ENCODE data around the gene AGBL4.

Gene AGBL4

GRCh38 chr1:48627486-48627885 is 1396.3 kb downstream of the AGBL4 start:
- peak; percentile 74 for DNase-seq

DNA sequence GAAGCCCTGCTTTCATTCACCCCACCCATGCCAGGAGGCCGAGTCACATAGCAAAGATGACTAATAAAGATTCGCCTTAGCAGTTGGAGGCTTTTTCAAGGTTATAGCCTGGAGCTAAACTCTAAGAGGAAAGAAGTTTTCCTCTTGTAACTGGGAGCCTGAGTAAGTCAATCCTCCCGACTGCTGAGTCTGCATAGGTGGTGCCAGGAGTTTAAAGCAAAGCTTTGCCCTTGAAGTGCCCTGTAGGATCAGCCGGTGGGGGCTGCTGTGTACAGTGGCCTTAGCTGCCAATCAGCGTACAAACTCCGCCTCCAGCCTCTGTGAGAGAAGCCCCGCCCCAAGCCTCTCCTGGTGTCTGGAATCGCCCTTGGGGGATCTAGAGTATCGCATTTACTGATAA is 1404.2 kb downstream of the AGBL4 start:
- no peak for DNase-seq

DNA sequence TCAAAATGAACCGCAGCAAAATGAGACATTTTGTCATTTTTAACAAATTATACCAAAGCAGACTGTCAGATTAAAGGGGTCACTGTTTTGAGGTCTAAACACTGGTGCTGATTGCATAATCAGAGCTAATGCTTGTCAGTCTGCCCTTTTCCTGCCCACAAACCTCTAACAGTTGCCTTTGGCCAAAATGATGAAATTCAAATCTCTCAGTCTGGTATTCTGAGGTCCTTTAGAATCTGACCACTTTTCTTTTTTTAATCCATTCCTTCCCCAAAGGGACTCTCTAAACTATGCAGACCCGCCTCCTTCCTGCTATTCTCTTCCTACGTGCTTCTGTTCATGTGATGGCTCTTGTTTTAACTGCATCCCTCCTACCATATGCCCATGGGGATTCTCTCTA is 1406.5 kb downstream of the AGBL4 start:
- no peak for DNase-seq

- DNase-seq = no peak
These were observed 1407.0 kb downstream of the AGBL4 start for GRCh38 chr1:48616710-48617109.

DNA sequence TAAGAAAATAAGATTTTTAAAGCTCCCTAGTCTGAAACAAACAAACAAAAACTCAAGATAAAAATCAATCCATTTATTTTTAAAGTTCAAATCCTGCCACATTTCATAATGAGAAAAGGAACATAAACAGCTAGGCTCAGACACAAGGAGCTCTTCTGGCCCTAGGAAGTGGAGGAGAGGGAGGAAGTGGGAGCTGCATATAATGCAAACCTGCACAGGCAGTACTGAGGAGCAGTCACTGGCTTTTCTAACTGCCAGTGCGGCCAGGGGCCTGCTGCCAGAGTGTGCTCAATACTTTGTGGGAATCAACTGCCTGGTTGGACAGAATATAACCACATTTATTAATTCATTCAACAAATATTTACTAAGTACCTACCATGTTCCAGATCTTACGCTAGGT is 1411.9 kb downstream of the AGBL4 start:
- no peak for DNase-seq

DNA sequence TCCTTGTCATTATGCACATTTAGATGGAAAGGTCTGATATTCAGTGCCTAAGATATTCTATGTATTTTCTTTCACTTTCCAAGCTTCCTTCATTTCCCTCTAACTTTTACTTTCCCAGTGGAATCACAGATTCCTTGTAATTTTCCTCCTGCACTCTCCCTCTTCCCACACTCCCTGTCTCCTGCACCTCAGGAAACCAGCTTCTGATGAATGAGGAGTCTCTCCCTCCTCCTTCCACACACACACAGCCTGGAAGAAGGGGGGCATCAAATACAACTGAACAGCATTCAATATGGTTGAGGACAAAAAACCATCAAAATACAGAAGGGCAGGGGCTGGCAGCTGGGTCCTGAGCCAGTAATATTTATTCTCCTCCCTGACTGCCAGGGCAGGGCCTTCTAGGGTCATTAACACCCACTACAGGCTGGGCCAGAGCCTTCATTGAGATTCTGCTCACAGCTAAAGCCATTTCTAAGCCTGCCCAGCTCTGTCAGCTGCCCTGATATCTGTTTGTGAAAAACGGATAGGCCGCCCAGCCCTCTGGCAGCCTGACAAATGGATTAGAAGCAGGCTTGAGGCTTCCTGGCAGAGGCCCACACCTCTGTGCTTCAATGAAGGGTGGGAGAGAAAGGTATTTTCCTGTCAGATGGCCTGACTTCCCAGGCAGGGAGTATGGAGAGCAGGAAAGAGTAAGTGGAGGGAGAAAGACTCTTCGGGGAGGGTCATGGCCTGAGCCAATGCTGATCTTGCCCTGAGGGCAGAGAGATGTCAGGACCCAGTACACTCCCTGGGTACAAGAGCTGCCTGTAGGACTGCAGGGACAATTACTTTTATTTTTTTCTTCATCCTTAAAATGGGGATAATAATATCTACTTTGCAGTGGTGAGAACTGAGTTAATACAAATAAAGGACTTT is 1412.9 kb downstream of the AGBL4 start:
- DNase-seq = no peak

GRCh38 chr1:48608882-48609281 is 1414.9 kb downstream of the AGBL4 start:
- no peak for DNase-seq

DNA sequence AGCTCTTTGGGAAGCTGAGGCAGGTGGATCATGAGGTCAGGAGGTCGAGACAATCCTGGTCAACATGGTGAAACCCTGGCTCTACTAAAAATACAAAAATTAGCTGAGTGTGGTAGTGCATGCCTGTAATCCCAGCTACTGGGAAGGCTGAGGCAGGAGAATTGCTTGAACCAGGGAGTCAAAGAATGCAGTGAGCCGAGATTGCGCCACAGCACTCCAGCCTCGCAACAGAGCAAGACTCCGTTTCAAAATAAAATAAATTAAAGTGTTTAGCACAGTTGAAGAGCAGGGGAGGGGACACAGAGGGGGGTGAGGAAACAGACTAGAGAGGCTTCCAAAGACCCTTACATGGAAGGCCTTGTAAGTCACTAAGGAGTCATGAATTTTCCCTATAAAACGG is 1420.5 kb downstream of the AGBL4 start:
- DNase-seq = no peak

GRCh38 chr1:48602349-48602748 is 1421.4 kb downstream of the AGBL4 start:
- DNase-seq = no peak

DNA sequence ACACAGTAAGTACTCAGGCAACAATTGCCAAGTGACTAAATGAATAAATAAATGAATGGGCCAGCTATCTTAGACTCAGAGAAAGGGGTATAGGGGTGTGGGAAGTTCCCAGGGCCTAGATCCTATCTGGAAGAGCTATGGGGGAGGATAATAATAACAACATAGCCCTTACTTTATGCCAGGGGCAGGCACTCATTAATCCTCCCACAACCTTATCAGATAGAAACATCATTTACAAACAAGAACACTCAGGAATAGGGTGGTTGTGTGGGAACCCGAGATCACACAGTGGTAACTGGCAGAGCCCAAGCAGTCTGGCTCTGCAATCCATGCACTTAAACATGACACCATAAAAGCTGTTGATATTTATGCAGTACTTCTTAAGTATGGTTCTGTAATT is 1423.6 kb downstream of the AGBL4 start:
- no peak for DNase-seq

DNA sequence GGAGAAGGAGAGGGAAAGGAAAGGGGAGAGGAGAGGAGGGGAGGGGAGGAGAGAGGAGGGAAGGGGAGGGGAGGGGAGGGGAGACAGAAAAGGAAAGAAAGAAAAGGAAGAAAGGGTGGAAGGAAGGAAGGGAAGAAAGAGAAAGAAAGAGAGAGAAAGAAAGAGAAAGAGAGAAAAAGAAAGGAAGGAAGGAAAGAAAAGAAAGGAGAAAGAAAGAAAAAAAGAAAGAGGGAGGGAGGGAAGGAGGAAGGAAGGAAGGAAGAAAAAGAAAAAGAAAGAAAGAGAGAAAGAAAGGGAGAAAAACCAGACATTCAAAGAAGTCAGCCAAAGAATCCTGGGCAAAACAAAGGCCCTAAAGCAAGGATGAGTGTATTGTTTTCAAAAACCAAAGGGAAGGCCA is 1426.1 kb downstream of the AGBL4 start:
- no peak for DNase-seq

- no peak for DNase-seq
These were observed 1427.7 kb downstream of the AGBL4 start for GRCh38 chr1:48596046-48596445.

DNA sequence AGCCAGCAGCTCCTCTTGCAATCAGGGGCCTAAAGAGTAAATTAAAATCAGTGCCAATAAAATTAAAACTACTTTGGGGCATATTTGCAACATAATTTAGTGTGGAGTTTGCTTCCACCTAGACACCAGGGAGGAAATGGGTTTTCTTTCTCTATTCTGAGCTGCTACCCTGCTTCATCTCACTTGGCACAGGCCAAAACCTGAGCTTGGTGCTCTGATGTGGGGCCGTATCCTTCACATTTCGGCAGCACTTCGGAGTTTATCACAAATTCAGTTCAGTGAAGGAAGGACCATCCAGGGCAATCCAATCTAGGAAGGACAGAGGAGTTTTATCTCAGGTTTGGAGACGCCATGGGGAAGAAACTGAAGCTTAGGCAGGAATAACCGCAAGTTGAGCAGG is 1428.1 kb downstream of the AGBL4 start:
- DNase-seq = no peak

- no peak for DNase-seq
These were observed 1431.4 kb downstream of the AGBL4 start for GRCh38 chr1:48592330-48592729.

DNA sequence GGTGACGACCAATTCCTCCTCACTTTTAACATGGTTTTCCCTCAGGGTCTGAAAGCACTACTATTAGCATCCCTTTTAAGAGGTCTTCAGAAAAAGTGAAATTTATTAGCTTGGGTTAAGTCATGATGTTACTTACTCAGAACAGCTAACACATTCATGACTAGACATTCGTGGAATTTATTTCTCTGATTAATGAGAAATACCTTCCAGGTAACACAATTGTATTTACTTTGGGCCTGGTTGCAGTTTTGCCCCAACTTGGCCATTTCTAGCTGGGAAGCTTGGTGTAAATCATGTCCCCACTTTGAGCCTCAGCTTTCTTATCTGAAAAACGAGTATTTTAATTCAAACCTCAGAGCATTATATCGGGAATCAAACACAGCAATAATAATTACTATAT is 1432.6 kb downstream of the AGBL4 start:
- no peak for DNase-seq

GRCh38 chr1:48588061-48588460 is 1435.7 kb downstream of the AGBL4 start:
- no peak for DNase-seq

DNA sequence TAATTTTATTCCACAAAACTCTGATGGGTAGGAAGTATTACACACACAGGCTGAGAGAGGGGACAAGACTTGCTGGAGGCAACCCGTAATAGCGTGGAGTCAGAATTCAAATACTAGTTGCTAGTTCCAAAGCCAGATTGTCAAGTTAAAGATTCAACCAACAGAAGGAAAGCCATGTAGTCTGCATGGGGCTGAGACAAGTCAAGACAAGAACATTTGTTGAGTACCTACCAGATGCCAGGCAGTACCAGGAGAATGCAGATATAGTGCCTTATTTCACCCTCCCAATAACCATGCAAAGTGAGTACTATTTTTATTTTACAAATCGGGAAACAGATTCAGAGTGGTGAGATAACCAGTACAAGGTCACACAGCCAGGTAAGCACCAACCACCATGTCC is 1441.3 kb downstream of the AGBL4 start:
- DNase-seq = no peak

- DNase-seq = no peak
These were observed 1442.5 kb downstream of the AGBL4 start for GRCh38 chr1:48581270-48581669.

DNA sequence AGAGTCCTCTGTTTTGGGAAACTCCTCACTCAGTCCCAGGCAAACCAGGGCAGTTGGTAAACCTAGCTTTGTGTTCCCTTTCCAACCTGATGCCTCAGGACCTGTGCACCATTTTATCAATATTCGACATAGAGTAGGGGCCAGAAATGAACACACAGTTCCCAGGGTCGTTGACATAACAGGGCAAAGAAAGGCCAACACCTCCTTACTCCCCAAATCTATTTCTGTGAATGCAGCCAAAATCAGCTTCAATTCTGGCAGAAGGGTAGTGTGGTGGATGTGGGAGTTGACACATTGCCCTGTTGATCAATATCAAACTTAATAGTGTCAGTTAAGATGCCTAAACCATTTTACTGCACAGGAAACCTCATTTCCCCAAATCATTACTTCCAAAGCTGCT is 1447.2 kb downstream of the AGBL4 start:
- no peak for DNase-seq

DNA sequence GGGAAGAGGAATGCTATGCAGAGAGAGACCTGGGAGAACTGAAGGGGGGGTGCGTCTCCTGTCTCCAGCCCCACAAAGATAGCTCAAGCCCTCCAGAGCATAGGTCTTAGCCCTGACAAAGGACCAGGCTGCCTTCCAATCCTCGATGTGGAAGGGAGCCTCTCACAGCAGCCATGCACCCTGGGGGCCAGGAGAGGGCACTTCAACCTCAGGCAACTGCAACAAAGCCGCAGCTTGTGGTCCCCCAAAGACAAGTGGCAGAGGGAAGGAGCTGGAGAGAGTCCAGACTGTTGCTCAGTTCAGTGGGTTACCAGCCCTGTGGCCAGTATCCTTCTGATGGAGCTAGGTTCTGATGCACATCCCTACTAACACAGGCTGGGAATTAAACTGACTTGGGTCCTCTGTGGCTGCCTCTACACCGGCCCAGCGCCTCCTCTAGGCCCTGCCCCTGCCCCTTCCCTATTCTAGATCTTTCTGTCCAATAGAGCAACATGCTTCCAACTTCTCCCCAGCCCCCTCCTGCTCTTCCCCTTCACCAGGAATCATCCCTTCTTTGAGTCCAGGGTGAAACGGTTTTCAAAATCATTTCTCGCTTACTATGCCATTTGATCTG is 1451.0 kb downstream of the AGBL4 start:
- peak; percentile 23 for DNase-seq

DNA sequence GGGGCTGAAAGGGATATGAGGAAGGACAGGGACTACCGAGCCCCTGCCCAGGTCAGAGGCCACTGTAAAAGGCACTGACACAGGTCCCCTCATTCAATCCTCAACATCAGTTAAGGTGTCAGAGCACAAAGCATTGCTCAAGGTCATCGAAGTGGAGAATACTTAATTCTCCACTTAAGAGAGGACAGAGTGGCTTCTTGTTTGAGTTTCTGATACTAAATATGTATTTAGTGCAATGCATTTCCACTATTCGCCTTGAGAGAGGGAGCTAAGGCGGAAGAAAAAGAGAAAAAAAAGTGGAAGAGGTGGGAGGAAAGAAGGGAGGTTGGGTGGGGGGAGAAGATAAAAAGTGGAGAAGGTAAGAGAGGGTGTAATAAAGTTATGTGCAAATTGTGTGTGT is 1451.6 kb downstream of the AGBL4 start:
- DNase-seq = no peak

- DNase-seq = no peak
These were observed 1452.3 kb downstream of the AGBL4 start for GRCh38 chr1:48571303-48571987.

DNA sequence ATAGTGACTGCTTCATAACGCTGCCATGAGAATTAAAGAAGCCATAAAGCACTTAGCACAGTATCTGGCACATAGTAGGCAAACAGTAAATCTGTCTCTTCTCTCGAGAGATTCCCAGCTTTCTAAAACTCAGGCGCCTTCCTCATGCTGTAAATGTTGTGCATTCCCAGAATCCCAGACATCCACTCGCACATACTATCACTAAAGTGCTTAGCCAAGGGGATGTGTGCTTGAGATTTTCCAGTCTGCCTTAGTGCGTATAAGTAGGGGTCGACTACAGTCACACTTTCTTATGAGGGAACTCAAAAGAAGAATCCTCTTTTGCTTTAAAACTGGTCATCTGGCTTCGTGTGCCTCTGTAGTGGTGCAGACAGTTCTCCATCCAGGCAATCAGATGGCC is 1453.2 kb downstream of the AGBL4 start:
- DNase-seq = no peak

GRCh38 chr1:48568501-48568900 is 1455.3 kb downstream of the AGBL4 start:
- DNase-seq = no peak
